Spleen (tissue), 11 donors: ENCODE measurements around the gene MLNR. TPM values are rescaled to one million over a fixed set of nuclear protein-coding genes. Genes with fewer than 3 reads are reported as not detected.

Source experiments
- DNase-seq: peaks from one replicate; pipeline ENCODE4 v3.0.0-alpha.2; 2020
- H3K27ac ChIP-seq, 8 donors: fragments of 200-600 bp; sonication (generic) in 7 of 8; 1 replicate in 4 of 8; 2 replicates in 4 of 8; pipeline versions ENCODE4 v1.5.0 to v1.8.0; 2016 to 2021; ENCODE audit warnings: inconsistent platforms in 4 of 8, mild to moderate bottlenecking in 4 of 8, moderate library complexity in 1 of 8
- H3K27me3 ChIP-seq, 7 donors: fragments of 200-600 bp; sonication (generic) in 6 of 7; replicated peaks in 1 of 7; 1 replicate in 4 of 7; 2 replicates in 3 of 7; pipeline versions ENCODE4 v1.5.0 to v1.8.0; 2016 to 2021; ENCODE audit warnings: inconsistent platforms in 3 of 7, mild to moderate bottlenecking in 1 of 7
- H3K36me3 ChIP-seq, 6 donors: fragments of 200-600 bp; sonication (generic) in 5 of 6; 1 replicate in 4 of 6; 2 replicates in 2 of 6; pipeline versions ENCODE4 v1.5.0 to v1.8.0; 2016 to 2021; ENCODE audit warnings: inconsistent platforms in 2 of 6
- H3K4me1 ChIP-seq, 6 donors: fragments of 200-600 bp; sonication (generic) in 5 of 6; 1 replicate in 3 of 6; 2 replicates in 3 of 6; pipeline versions ENCODE4 v1.5.0 to v1.8.0; 2016 to 2021; ENCODE audit warnings: inconsistent platforms in 3 of 6
- H3K4me3 ChIP-seq, 8 donors: fragments of 200-600 bp; sonication (generic) in 7 of 8; 1 replicate in 4 of 8; 2 replicates in 4 of 8; pipeline versions ENCODE4 v1.5.0 to v1.8.0; 2016 to 2021; ENCODE audit warnings: inconsistent platforms in 4 of 8, mild to moderate bottlenecking in 4 of 8, moderate library complexity in 2 of 8
- H3K9me3 ChIP-seq, 8 donors: fragments of 200-600 bp; sonication (generic) in 7 of 8; 1 replicate in 4 of 8; 2 replicates in 4 of 8; pipeline versions ENCODE4 v1.5.0 to v1.8.0; 2016 to 2021; ENCODE audit warnings: inconsistent platforms in 4 of 8
- POLR2A ChIP-seq, 3 donors: fragments of 450-650 bp; IDR thresholded peaks; one replicate each; pipeline ENCODE4 v1.5.1; 2017; ENCODE audit warnings: antibody characterized with exemption in 3 of 3, mild to moderate bottlenecking in 1 of 3
- POLR2AphosphoS5 ChIP-seq, 3 donors: sonication (generic); formaldehyde crosslinking; IDR thresholded peaks; one replicate each; pipeline ENCODE4 v1.5.1; 2017; ENCODE audit warnings: antibody characterized with exemption in 3 of 3
- WGBS, 5 donors: extraction: QIAGEN DNeasy Blood & Tissue Kit in 3 of 5; methylation state at CpG; one replicate each; pipeline versions ENCODE4 v1.1.5 to v1.1.7; 2013 to 2018; 5-methylcytosine and 5-hydroxymethylcytosine counted together
- intact Hi-C: fragments of 100-400 bp; cut with DNase I; formaldehyde crosslinking; loops from one replicate; pipeline ENCODE4 v1.15.0; 2023; ENCODE audit warnings: low total_unique reads
- polyA plus RNA-seq, 3 donors: library from polyadenylated mRNA; stranded (reverse); fragments of 200-250 nt; gene quantifications; one replicate each; pipeline ENCODE4 v1.2.1, GENCODE V29; 2013
- total RNA-seq, 7 donors: library from RNA; depleted of rRNA in 3 of 7; stranded (reverse); fragments of >200 nt in 3 of 7; fragmentation: NEBNext Ultra II Directional in 4 of 7; extraction: Animal tissue kit (Norgen Biotek cat#: 25700) in 4 of 7; gene quantifications; one replicate each; pipeline versions ENCODE4 v1.1.0 to v1.2.1, GENCODE V29; 2016 to 2021
- TF ChIP-seq, protein P1 (sequence below), 11 experiments: fragments of 200-600 bp in 7 of 11; fragments of 450-650 bp in 4 of 11; sonication (generic) in 4 of 11; IDR thresholded peaks in 8 of 11; conservative IDR thresholded peaks in 3 of 11; 1 replicate in 7 of 11; 2 replicates in 4 of 11; pipeline versions ENCODE4 v1.4.0 to v1.8.0; 2016 to 2021; ENCODE audit warnings: antibody characterized with exemption in 11 of 11, inconsistent platforms in 4 of 11, mild to moderate bottlenecking in 1 of 11
- donor health status: healthy with polysubstance abuse.
- donor health status: DM: no; HTN: no; CAD: no; lungs with moderate emphysema.
- donor health status: DM: no; HTN: no; CAD: no.
- donor health status: Bipolar disorder and iron deficiency.
- donor health status: healthy.
- donor health status: DM: no; HTN: no; CAD: no.
- donor health status: DM: yes; HTN: yes; CAD: no.

Gene MLNR
- total and polyA plus RNA-seq, 10 donors: 0.37 to 0.40 TPM; not detected in 8

DNA sequence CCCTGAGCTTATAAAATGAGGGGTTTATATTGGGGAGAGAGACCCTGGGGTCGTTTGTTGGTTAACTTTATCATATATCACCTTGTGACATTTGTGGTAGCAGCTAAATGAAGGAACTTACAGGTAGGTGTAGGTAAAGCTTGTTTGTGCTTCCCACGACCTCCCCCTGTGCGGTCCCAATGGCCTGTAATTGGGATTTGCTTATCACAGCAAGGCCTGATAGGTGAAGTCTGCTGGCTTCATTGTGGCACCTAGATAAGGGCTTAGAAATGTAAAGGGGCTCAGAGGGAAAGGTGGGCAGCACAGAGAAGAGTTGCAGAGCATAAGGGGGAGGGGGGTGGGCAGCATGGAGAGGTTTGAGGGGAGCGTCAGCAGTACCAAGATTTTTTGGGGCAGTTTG lies 35.5 kb upstream of the MLNR start:
- Histone ChIP-seq H3K27me3 (no peaks in the 10 kb centered on the region), H3K36me3 (peaks cover 0 to 99% (median 52%) of the 10 kb centered on the region in 6 donors), H3K4me1 (peaks cover 0 to 20% (median 0%) of the 10 kb centered on the region in 6 donors), H3K4me3 (no peak overlapping the region), H3K9me3 (no peaks in the 10 kb centered on the region), H3K27ac (no peak overlapping the region)
- 84 to 92% (median 90%) methylated on average over 4 of the region's 4 CpGs for WGBS, 5 donors
- no peak for DNase-seq
- TF ChIP-seq, protein P1, sequence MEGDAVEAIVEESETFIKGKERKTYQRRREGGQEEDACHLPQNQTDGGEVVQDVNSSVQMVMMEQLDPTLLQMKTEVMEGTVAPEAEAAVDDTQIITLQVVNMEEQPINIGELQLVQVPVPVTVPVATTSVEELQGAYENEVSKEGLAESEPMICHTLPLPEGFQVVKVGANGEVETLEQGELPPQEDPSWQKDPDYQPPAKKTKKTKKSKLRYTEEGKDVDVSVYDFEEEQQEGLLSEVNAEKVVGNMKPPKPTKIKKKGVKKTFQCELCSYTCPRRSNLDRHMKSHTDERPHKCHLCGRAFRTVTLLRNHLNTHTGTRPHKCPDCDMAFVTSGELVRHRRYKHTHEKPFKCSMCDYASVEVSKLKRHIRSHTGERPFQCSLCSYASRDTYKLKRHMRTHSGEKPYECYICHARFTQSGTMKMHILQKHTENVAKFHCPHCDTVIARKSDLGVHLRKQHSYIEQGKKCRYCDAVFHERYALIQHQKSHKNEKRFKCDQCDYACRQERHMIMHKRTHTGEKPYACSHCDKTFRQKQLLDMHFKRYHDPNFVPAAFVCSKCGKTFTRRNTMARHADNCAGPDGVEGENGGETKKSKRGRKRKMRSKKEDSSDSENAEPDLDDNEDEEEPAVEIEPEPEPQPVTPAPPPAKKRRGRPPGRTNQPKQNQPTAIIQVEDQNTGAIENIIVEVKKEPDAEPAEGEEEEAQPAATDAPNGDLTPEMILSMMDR (IDR thresholded peaks at IDR 0.05 in 8 of 11, conservative IDR thresholded peaks at IDR 0.05 in 3 of 11): no peak
- intact Hi-C loops: no loop called here

DNA sequence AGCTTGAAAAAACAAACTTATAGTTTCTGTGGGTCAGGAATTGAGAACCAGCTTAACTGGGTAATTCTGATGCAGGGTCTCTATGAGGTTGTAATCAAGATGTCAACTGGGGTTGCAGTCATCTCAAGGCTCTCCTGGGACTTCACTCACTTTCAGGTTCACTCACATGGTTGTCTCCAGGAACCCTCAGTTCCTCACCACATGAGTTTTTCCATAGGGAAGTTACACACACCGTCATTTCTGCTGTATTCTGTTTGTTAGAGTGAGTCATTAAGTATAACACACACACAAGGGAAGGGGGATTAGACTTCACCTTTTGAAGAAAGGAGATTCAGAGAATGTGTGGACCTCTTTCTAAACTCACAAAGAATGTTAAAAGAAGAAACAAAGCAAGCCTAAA lies 34.9 kb upstream of the MLNR start:
- peaks cover 0 to 20% (median 0%) of the 10 kb centered on the region in 6 donors for H3K4me1 ChIP-seq
- 30 to 46% (median 38%) methylated on average over 1 of the region's 1 CpG for WGBS, 5 donors
- no peak for DNase-seq
- intact Hi-C loops: no loop called here
- H3K9me3 ChIP-seq: no peaks in the 10 kb centered on the region
- TF ChIP-seq, protein P1 (IDR thresholded peaks at IDR 0.05 in 8 of 11, conservative IDR thresholded peaks at IDR 0.05 in 3 of 11): no peak
- TF ChIP-seq POLR2AphosphoS5 (IDR thresholded peaks at IDR 0.05) (no peak), POLR2A (IDR thresholded peaks at IDR 0.05) (no peak)
- no peaks in the 10 kb centered on the region for H3K27me3 ChIP-seq
- no peak overlapping the region for H3K4me3 ChIP-seq
- peaks cover 0 to 99% (median 55%) of the 10 kb centered on the region in 6 donors for H3K36me3 ChIP-seq
- no peak overlapping the region for H3K27ac ChIP-seq

DNA sequence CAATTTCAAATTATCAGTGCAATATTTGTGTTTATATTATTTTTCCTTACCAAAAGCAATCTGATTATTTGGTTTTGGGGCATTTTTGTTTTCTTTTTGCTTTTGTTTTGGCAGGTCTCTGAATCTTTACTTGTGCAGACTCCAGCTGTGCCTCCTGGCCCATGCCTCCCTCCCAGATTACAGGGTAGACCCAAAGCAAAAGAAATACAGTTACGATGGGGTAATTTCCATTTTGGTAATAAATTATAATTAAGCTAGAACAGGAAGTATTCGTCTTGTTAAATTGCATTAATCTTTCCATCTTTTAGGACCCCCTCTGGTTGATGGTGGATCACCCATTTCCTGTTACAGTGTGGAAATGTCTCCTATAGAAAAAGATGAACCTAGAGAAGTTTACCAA lies 29.2 kb upstream of the MLNR start:
- Histone ChIP-seq H3K9me3 (no peaks in the 10 kb centered on the region), H3K4me3 (no peak overlapping the region), H3K36me3 (peaks cover 0 to 100% (median 75%) of the 10 kb centered on the region in 6 donors), H3K4me1 (no peaks in the 10 kb centered on the region), H3K27me3 (no peaks in the 10 kb centered on the region), H3K27ac (no peak overlapping the region)
- WGBS, 5 donors: 61 to 83% (median 70%) methylated on average over 2 of the region's 2 CpGs
- TF ChIP-seq, protein P1 (IDR thresholded peaks at IDR 0.05 in 8 of 11, conservative IDR thresholded peaks at IDR 0.05 in 3 of 11): no peak
- no peak for TF ChIP-seq POLR2A (IDR thresholded peaks at IDR 0.05)
- no peak for TF ChIP-seq POLR2AphosphoS5 (IDR thresholded peaks at IDR 0.05)
- intact Hi-C loops: no loop called here
- DNase-seq: no peak

DNA sequence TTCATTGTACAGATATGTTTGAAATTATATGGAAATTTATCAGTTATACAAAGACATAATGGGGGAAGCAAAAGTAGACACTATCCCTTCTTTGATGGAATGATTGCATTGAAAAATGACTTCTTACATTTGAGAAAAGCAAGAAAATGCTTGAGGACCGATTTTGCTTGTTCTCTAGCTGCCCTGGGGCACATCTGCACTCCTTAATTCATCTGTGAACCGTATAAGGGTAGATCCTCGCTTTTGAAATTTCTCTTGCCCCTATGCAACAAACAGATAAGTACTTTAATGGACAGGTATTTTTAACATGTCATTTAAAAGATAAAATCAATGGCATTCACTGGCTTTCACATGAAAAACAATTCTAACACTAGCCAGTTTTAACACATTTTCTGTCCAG lies 13.5 kb upstream of the MLNR start:
- no peaks in the 10 kb centered on the region for H3K4me1 ChIP-seq
- H3K4me3 ChIP-seq: no peak overlapping the region
- TF ChIP-seq POLR2A (IDR thresholded peaks at IDR 0.05): no peak
- TF ChIP-seq POLR2AphosphoS5 (IDR thresholded peaks at IDR 0.05): no peak
- TF ChIP-seq, protein P1 (IDR thresholded peaks at IDR 0.05 in 8 of 11, conservative IDR thresholded peaks at IDR 0.05 in 3 of 11): no peak
- WGBS, 5 donors: 92 to 96% (median 95%) methylated on average over 3 of the region's 3 CpGs
- H3K27ac ChIP-seq: no peak overlapping the region
- DNase-seq: no peak
- H3K36me3 ChIP-seq: peaks cover 0 to 85% (median 48%) of the 10 kb centered on the region in 6 donors
- H3K9me3 ChIP-seq: no peaks in the 10 kb centered on the region
- H3K27me3 ChIP-seq: no peaks in the 10 kb centered on the region
- intact Hi-C loops: no loop called here
